ENCODE measurements around the gene IGF2BP2. TPM values are rescaled to one million over a fixed set of nuclear protein-coding genes. Genes with fewer than 3 reads are reported as not detected.

The IGF2BP2 gene
- total and polyA plus RNA-seq, 4 donors, result 7.8 to 92.6 (median 11.8) TPM

- TF ChIP-seq CTCF (IDR thresholded peaks at IDR 0.05; ENCODE audit: control extremely low read depth, extremely low read depth), result no peak
These were observed 27.1 kb upstream of the IGF2BP2 start for GRCh38 chr3:185851959-185852358.

GRCh38 chr3:185851046-185851445, 26.2 kb upstream of the IGF2BP2 start:
- WGBS, 2 donors, result 92 to 95% methylated on average over 3 of the region's 3 CpGs
- H3K27ac ChIP-seq (ENCODE audit: low read depth in 1 of 2, low read length in 1 of 2), result no peak overlapping the region
- ATAC-seq (ENCODE audit: insufficient read depth, low FRiP score), result no peak
- no peak for TF ChIP-seq CTCF (IDR thresholded peaks at IDR 0.05; ENCODE audit: control extremely low read depth, extremely low read depth)
- H3K36me3 ChIP-seq (ENCODE audit: control insufficient read depth in 4 of 4, insufficient read depth in 4 of 4, low read length in 4 of 4), result no peaks in the 10 kb centered on the region
- H3K27me3 ChIP-seq (ENCODE audit: control insufficient read depth in 3 of 3, insufficient read depth in 3 of 3, low read length in 2 of 3), result no peaks in the 10 kb centered on the region
- H3K4me1 ChIP-seq (ENCODE audit: control insufficient read depth in 5 of 5, insufficient read depth in 5 of 5, low read length in 5 of 5), result no peaks in the 10 kb centered on the region
- no peak overlapping the region for H3K4me3 ChIP-seq
- DNase-seq, result no peak
- peaks cover 0 to 2% (median under 1%) of the 10 kb centered on the region in 4 donors for H3K9me3 ChIP-seq (ENCODE audit: control insufficient read depth in 4 of 4, insufficient read depth in 3 of 4, low read length in 3 of 4)
- H3K9ac ChIP-seq (ENCODE audit: insufficient read depth in 1 of 2, low read length in 2 of 2), result no peak overlapping the region

More at GRCh38 chr3:185851959-185852358, 27.1 kb upstream of the IGF2BP2 start:
- no peak overlapping the region for H3K9ac ChIP-seq (ENCODE audit: insufficient read depth in 1 of 2, low read length in 2 of 2)
- 96 to 100% methylated on average over 1 of the region's 1 CpG for WGBS, 2 donors
- H3K27ac ChIP-seq (ENCODE audit: low read depth in 1 of 2, low read length in 1 of 2), result no peak overlapping the region
- no peaks in the 10 kb centered on the region for H3K36me3 ChIP-seq (ENCODE audit: control insufficient read depth in 4 of 4, insufficient read depth in 4 of 4, low read length in 4 of 4)
- no peaks in the 10 kb centered on the region for H3K27me3 ChIP-seq (ENCODE audit: control insufficient read depth in 3 of 3, insufficient read depth in 3 of 3, low read length in 2 of 3)
- ATAC-seq (ENCODE audit: insufficient read depth, low FRiP score), result no peak
- H3K9me3 ChIP-seq (ENCODE audit: control insufficient read depth in 4 of 4, insufficient read depth in 3 of 4, low read length in 3 of 4), result peaks cover 0 to 5% (median 2%) of the 10 kb centered on the region in 4 donors
- H3K4me3 ChIP-seq, result no peak overlapping the region
- no peak for DNase-seq
- no peaks in the 10 kb centered on the region for H3K4me1 ChIP-seq (ENCODE audit: control insufficient read depth in 5 of 5, insufficient read depth in 5 of 5, low read length in 5 of 5)

GRCh38 chr3:185847506-185847905, 22.7 kb upstream of the IGF2BP2 start:
- WGBS, 2 donors, result 90 to 92% methylated on average over 6 of the region's 6 CpGs
- Histone ChIP-seq H3K9ac (ENCODE audit: insufficient read depth in 1 of 2, low read length in 2 of 2) (no peak overlapping the region), H3K27ac (ENCODE audit: low read depth in 1 of 2, low read length in 1 of 2) (no peak overlapping the region), H3K9me3 (ENCODE audit: control insufficient read depth in 4 of 4, insufficient read depth in 3 of 4, low read length in 3 of 4) (no peaks in the 10 kb centered on the region), H3K27me3 (ENCODE audit: control insufficient read depth in 3 of 3, insufficient read depth in 3 of 3, low read length in 2 of 3) (no peaks in the 10 kb centered on the region), H3K4me1 (ENCODE audit: control insufficient read depth in 5 of 5, insufficient read depth in 5 of 5, low read length in 5 of 5) (no peaks in the 10 kb centered on the region), H3K4me3 (no peak overlapping the region), H3K36me3 (ENCODE audit: control insufficient read depth in 4 of 4, insufficient read depth in 4 of 4, low read length in 4 of 4) (no peaks in the 10 kb centered on the region)
- DNase-seq (no peak), ATAC-seq (ENCODE audit: insufficient read depth, low FRiP score) (no peak)
- no peak for TF ChIP-seq CTCF (IDR thresholded peaks at IDR 0.05; ENCODE audit: control extremely low read depth, extremely low read depth)

- WGBS, 2 donors, result 68 to 79% methylated on average over 6 of the region's 6 CpGs
- Histone ChIP-seq H3K27ac (ENCODE audit: low read depth in 1 of 2, low read length in 1 of 2) (no peak overlapping the region), H3K9me3 (ENCODE audit: control insufficient read depth in 4 of 4, insufficient read depth in 3 of 4, low read length in 3 of 4) (no peaks in the 10 kb centered on the region), H3K4me1 (ENCODE audit: control insufficient read depth in 5 of 5, insufficient read depth in 5 of 5, low read length in 5 of 5) (no peaks in the 10 kb centered on the region), H3K4me3 (no peak overlapping the region), H3K27me3 (ENCODE audit: control insufficient read depth in 3 of 3, insufficient read depth in 3 of 3, low read length in 2 of 3) (no peaks in the 10 kb centered on the region), H3K9ac (ENCODE audit: insufficient read depth in 1 of 2, low read length in 2 of 2) (no peak overlapping the region), H3K36me3 (ENCODE audit: control insufficient read depth in 4 of 4, insufficient read depth in 4 of 4, low read length in 4 of 4) (no peaks in the 10 kb centered on the region)
- DNase-seq (peak in 2 of 3 donors; percentile 39 to 52), ATAC-seq (ENCODE audit: insufficient read depth, low FRiP score) (no peak)
- no peak for TF ChIP-seq CTCF (IDR thresholded peaks at IDR 0.05; ENCODE audit: control extremely low read depth, extremely low read depth)
These were observed 21.2 kb upstream of the IGF2BP2 start for GRCh38 chr3:185846037-185846436.
